GM12878 (cell line): ENCODE measurements around the gene FURIN.

Experiments
- CBX5 ChIP-seq: sonication (generic); IDR thresholded peaks from 2 replicates; pipeline ENCODE4 v1.6.1; 2016; ENCODE audit warnings: low read depth, moderate library complexity, mild to moderate bottlenecking, inconsistent platforms
- IKZF2 ChIP-seq, 2 experiments: fragments of 450-650 bp; IDR thresholded peaks; 2 replicates each; pipeline ENCODE4 v1.6.1; 2017; ENCODE audit warnings: mild to moderate bottlenecking in 2 of 2, moderate library complexity in 2 of 2
- KDM1A ChIP-seq: fragments of 200-600 bp; sonication (generic); IDR thresholded peaks from 2 replicates; pipeline ENCODE4 v1.6.1; 2016; ENCODE audit warnings: borderline replicate concordance
- TAF1 ChIP-seq: IDR thresholded peaks from 2 replicates; pipeline ENCODE4 v1.6.1; 2011; ENCODE audit warnings: mild to moderate bottlenecking, low read depth, low read length, borderline replicate concordance
- YY1 ChIP-seq: IDR thresholded peaks from 2 replicates; pipeline ENCODE4 v1.6.1; 2011; ENCODE audit warnings: low read depth, mild to moderate bottlenecking, low read length
- ZNF274 ChIP-seq: IDR thresholded peaks from one replicate; pipeline ENCODE4 v1.8.0; 2011; ENCODE audit not compliant: insufficient read length, insufficient read depth
- TF ChIP-seq, protein P1 (sequence below), 3 experiments: IDR thresholded peaks in 2 of 3; conservative IDR thresholded peaks in 1 of 3; 2 replicates each; pipeline ENCODE4 v1.5.1; 2011; ENCODE audit warnings: low read depth in 3 of 3, low read length in 3 of 3, mild to moderate bottlenecking in 3 of 3, control low read depth in 2 of 3, moderate library complexity in 2 of 3, inconsistent platforms in 1 of 3, mixed read lengths in 1 of 3; ENCODE audit not compliant: control insufficient read depth in 2 of 3, insufficient read depth in 1 of 3; ENCODE audit errors: extremely low read depth in 1 of 3
- TF ChIP-seq, protein P2 (sequence below): fragments of 150-350 bp; IDR thresholded peaks from 2 replicates; pipeline ENCODE4 v1.6.1; 2016; ENCODE audit warnings: low read depth, low read length

DNA sequence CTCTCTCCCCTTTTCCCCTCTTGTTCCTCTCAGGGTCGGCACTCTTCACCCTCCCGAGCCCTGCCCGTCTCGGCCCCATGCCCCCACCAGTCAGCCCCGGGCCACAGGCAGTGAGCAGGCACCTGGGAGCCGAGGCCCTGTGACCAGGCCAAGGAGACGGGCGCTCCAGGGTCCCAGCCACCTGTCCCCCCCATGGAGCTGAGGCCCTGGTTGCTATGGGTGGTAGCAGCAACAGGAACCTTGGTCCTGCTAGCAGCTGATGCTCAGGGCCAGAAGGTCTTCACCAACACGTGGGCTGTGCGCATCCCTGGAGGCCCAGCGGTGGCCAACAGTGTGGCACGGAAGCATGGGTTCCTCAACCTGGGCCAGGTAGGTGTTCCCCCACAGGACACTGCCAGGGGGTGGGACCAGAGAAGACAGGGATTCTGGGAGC is 7.2 kb downstream of the FURIN start:
- no peak for TF ChIP-seq CBX5
- no peak for TF ChIP-seq YY1
- TF ChIP-seq, protein P1, sequence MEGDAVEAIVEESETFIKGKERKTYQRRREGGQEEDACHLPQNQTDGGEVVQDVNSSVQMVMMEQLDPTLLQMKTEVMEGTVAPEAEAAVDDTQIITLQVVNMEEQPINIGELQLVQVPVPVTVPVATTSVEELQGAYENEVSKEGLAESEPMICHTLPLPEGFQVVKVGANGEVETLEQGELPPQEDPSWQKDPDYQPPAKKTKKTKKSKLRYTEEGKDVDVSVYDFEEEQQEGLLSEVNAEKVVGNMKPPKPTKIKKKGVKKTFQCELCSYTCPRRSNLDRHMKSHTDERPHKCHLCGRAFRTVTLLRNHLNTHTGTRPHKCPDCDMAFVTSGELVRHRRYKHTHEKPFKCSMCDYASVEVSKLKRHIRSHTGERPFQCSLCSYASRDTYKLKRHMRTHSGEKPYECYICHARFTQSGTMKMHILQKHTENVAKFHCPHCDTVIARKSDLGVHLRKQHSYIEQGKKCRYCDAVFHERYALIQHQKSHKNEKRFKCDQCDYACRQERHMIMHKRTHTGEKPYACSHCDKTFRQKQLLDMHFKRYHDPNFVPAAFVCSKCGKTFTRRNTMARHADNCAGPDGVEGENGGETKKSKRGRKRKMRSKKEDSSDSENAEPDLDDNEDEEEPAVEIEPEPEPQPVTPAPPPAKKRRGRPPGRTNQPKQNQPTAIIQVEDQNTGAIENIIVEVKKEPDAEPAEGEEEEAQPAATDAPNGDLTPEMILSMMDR (IDR thresholded peaks at IDR 0.05 in 2 of 3, conservative IDR thresholded peaks at IDR 0.05 in 1 of 3; ENCODE audit: control insufficient read depth in 2 of 3, extremely low read depth in 1 of 3, insufficient read depth in 1 of 3, low read depth in 3 of 3, low read length in 3 of 3): no peak
- TF ChIP-seq, protein P2, sequence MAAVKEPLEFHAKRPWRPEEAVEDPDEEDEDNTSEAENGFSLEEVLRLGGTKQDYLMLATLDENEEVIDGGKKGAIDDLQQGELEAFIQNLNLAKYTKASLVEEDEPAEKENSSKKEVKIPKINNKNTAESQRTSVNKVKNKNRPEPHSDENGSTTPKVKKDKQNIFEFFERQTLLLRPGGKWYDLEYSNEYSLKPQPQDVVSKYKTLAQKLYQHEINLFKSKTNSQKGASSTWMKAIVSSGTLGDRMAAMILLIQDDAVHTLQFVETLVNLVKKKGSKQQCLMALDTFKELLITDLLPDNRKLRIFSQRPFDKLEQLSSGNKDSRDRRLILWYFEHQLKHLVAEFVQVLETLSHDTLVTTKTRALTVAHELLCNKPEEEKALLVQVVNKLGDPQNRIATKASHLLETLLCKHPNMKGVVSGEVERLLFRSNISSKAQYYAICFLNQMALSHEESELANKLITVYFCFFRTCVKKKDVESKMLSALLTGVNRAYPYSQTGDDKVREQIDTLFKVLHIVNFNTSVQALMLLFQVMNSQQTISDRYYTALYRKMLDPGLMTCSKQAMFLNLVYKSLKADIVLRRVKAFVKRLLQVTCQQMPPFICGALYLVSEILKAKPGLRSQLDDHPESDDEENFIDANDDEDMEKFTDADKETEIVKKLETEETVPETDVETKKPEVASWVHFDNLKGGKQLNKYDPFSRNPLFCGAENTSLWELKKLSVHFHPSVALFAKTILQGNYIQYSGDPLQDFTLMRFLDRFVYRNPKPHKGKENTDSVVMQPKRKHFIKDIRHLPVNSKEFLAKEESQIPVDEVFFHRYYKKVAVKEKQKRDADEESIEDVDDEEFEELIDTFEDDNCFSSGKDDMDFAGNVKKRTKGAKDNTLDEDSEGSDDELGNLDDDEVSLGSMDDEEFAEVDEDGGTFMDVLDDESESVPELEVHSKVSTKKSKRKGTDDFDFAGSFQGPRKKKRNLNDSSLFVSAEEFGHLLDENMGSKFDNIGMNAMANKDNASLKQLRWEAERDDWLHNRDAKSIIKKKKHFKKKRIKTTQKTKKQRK: no peak
- TF ChIP-seq TAF1: no peak
- TF ChIP-seq IKZF2 (IDR thresholded peaks at IDR 0.05): no peak
- no peak for TF ChIP-seq ZNF274
- TF ChIP-seq KDM1A: no peak
